ENCODE measurements around the gene RNU1-1.
"Not testable (repeated sequence)": the region's sequence is repeated elsewhere in the genome, so short reads cannot be mapped to it uniquely, and the experiment has no call there.

GRCh38 chr1:16493731-16494130 lies 20.4 kb downstream of the RNU1-1 start:
- TF ChIP-seq, protein P1, sequence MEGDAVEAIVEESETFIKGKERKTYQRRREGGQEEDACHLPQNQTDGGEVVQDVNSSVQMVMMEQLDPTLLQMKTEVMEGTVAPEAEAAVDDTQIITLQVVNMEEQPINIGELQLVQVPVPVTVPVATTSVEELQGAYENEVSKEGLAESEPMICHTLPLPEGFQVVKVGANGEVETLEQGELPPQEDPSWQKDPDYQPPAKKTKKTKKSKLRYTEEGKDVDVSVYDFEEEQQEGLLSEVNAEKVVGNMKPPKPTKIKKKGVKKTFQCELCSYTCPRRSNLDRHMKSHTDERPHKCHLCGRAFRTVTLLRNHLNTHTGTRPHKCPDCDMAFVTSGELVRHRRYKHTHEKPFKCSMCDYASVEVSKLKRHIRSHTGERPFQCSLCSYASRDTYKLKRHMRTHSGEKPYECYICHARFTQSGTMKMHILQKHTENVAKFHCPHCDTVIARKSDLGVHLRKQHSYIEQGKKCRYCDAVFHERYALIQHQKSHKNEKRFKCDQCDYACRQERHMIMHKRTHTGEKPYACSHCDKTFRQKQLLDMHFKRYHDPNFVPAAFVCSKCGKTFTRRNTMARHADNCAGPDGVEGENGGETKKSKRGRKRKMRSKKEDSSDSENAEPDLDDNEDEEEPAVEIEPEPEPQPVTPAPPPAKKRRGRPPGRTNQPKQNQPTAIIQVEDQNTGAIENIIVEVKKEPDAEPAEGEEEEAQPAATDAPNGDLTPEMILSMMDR (IDR thresholded peaks at IDR 0.05) = not testable (repeated sequence)
- TF ChIP-seq POLR2A (IDR thresholded peaks at IDR 0.05) = not testable (repeated sequence)
